ENCODE measurements around the gene ZNF296.

Gene ZNF296

GRCh38 chr19:45056831-45057230 is 19.4 kb downstream of the ZNF296 start:
- no peak for DNase-seq

- no peak for DNase-seq
Measured at GRCh38 chr19:45051929-45052579, 24.2 kb downstream of the ZNF296 start.

DNA sequence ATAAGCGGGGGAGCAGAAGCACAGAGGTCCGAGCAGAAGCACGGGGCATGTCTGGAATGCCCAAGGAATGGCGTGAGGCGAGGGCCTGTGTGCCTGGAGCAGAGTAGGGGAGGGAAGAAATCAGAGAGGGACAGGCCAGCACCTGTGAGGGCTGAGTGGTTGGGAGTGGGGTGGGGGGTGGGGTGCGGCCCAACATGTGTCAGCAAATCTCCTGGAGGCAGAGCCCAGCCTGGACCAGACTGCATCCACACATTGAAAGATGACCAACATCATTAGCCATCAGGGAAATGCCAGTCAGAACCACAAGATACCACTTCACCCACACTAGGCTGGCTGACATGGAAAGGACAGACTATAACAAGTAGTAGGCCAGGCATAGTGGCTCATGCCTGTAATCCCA is 26.2 kb downstream of the ZNF296 start:
- DNase-seq: no peak

DNA sequence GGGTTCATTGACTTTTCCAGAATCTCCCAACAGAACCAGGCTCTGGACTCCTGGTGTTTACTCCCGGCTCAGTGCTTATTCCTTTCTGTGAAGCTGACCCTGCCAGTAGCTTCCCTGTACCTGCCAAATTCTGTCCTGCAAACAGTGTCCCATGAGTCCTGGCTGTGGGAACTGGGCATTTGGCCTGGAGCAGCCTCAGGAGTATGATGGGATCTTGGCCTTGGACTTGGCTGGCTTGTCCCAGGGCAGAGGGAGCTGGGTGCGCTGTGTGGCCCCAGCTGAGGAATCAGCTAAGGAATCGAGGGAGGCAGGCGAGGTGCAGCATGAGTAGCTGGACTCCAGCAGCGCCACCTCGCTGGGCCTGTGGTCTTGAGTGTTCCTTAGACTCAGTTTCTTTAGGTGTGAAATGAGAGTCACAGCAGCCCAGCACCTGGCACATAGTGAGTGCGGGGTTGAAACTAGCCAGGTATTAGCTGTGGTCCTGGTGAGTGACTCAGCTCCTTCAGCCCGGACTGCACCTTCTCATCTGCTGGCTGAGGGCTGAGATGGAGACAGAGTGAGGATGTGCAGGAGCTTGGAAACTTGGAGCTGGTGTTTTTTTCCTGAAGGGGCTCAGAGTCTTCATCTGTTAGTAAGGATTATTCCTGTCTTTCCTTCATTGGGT is 27.1 kb downstream of the ZNF296 start:
- no peak for DNase-seq

DNA sequence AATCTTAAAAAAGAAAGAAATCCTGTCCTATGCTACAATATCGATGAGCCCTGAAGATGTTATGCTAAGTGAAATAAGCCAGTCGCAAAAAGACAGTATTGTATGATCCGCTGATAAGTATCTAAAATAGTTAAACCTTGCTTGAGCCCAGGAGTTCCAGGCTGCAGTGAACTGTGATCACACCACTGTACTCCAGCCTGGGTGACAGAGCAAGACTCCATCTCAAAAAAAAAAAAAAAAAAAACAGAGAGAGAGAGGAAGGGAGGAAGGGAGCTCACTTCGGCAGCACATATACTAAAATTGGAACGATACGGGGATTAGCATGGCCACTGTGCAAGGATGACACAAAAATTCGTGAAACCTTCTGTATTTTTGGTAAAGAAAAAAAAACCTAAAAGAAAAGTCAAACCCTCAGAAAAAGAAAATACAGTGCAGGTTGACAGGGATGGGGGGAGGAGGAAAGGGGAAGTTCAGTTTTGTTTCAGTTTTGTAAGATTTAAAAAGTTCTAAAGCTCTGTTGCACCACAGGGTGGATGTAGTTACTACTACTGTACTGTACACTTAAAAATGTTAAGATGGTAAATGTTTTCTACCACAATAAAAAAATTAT is 29.0 kb downstream of the ZNF296 start:
- DNase-seq: no peak

- no peak for DNase-seq
Measured at GRCh38 chr19:45046355-45046754, 29.9 kb downstream of the ZNF296 start.

DNA sequence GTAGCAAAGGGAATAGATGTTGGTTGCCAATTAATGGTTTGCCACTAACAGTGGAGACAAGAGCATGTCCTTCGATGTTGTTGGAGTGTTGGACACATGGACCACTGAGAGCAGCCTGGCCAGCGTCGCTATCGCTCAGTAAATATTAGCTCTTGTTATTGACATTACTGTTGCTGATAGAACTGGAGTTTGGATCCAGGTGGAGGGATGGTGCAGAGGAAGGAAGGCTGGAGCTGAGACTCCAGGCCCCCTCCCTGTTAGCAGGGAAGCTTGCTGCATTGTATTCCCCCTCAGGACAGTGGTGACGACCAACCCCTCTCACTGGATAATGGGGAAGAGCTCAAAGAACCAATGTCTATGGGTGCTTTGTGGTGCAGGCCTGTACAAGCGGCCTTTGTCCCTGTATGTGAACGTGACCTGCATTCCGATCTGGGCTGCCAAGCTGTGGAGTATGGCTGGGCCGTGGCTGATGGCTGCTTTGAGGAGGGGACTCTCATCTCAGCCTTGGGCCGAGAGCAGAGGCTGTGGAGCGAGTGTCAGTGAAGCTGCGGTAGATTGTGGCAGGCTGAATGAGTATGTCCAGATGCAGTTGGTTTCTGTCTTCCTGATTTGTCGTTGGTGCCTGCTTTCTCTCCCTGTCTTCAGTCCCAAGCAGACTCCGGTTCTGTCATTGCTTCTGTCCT is 30.5 kb downstream of the ZNF296 start:
- no peak for DNase-seq

- no peak for DNase-seq
Measured at GRCh38 chr19:45041125-45041524, 35.2 kb downstream of the ZNF296 start.

DNA sequence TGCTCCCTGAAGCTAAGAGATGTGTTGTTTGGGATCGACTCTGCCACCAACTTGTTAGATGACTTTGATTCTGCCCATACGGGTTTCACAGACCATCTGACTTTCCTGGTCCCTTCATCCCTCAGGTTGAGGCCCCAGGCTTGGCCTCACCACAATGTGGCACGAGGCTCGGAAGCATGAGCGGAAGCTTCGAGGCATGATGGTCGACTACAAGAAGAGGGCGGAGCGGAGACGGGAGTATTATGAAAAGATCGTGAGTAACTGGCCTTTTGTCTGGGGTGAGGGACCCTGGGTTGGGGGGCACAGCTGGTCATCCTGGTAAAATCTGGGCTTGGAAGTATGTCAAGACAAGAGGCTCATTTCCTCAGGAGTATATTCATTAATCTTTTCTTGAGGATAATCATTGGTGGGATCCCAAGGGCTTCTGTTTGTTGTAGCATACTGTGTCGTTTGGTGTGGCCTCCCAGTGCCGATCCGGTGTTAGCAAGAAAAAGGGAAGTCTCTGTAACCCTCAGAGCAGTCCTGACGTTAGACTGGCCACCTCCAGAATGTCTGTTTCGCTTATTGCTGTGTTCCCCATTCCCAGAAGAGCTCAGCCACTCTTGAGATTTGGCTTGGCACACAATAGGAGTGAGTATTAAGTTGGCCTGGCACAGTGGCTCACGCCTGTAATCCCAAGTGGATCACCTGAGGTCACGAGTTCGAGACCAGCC is 36.1 kb downstream of the ZNF296 start:
- DNase-seq: no peak

DNA sequence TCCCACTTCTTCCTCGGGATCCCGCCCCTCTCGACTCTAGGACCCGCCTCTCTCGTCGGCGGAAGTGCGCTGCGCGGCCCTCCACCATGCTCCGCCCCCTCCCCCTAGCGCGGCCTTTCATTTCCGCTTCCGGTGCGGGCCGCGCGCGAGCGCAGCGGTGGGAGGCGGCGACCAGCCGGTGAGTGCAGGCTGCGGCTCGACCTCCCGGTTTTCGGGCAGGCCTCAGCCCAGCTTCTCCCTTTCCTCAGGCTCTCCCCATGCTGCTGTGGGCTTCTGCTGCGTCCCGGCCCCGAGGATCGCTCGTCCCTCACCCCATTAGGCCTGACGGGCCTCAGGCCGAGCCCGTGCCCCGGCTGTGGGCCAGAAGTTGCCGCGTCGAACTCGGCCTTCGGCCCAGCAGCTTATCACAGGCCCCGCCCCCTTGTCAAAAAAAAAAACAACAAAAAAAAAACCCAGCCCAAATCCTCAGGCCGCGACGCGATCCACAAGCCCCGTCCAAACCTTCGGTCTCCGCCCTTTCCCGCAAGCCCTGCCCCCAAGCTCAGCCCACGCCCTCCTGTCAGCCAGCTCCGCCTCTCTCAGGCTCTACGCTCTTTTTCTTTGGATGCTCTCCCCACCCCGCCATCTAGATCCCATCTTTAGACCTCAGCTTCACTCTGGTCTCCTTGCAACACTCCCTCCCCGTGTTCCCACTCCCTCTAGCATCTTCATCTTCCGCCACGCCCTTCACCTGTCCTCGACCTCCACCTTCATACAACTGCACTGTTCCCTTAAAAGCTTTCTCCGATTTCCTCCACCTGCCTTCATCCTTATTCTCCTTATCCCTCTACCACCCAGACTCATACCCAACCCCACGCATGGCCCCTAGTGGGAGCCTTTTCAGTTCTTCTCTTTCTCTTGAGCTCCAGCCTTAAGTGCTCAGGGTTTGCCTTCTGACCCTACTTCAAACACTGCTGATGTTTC is 37.1 kb downstream of the ZNF296 start, which contains the start of gene CLASRP:
Gene CLASRP, plus strand, starts transcription at position 115 of the 963 bp plus-strand sequence. CDS start 1,168 bp downstream, outside the sequence.
- DNase-seq: peak; percentile 71 to 87 (median 82)

- no peak for DNase-seq
Measured at GRCh38 chr19:45037393-45038169, 38.7 kb downstream of the ZNF296 start.

- DNase-seq: no peak
Measured at GRCh38 chr19:45035755-45036154, 40.5 kb downstream of the ZNF296 start.

DNA sequence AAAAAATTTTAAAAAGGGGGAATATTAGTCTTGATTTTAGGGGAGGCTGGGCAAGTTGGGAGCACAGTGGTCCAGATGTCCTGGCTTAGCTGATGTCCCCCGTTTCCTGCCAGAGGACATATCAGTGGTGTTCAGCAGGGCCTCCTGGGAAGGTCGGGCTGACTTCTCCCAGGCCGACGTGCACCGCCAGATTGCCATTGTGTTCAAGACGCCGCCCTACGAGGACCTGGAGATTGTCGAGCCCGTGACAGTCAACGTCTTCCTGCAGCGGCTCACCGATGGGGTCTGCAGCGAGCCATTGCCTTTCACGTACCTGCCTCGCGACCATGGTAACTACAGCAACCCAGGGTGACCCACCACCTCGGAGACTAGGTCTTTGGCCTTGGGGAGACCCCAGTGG is 43.9 kb downstream of the ZNF296 start:
- DNase-seq: no peak

- no peak for DNase-seq
Measured at GRCh38 chr19:45030825-45031224, 45.5 kb downstream of the ZNF296 start.

DNA sequence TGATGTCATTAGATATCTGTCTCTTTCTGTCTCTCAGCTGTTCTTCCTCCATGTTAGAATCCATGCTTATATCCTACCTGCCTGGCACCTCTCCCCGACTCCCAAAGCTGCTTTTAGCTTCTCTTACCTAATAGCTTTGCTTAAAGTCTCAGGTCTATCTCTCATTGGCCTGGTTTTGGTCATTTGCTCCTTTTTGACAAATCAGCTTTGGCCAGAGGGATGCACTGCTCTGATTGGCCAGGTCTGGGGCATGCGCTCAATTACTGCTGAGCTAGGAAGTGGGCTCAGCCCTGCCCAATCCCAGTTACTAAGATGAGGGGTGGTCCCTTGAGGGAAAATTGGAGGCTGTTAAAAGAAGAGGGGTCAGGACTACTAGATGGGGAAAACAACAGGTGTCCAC is 48.9 kb downstream of the ZNF296 start:
- DNase-seq: no peak

DNA sequence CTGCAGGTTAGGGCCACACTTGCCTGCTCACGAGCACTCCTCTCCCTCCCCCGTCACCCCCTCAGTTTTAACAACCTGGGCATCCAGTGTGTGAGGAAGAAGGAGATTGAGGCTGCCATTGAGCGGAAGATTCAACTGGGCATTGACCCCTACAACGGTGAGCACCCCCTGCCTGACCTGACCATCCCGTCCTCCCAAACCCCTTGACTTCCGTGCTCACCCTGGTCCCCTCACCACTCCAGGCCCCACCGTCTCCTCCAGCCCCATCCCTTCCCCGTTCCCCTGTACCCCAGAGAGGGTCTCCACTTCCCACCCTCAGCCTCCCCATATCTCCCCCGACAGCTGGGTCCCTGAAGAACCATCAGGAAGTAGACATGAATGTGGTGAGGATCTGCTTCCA is 51.0 kb downstream of the ZNF296 start:
- no peak for DNase-seq

DNA sequence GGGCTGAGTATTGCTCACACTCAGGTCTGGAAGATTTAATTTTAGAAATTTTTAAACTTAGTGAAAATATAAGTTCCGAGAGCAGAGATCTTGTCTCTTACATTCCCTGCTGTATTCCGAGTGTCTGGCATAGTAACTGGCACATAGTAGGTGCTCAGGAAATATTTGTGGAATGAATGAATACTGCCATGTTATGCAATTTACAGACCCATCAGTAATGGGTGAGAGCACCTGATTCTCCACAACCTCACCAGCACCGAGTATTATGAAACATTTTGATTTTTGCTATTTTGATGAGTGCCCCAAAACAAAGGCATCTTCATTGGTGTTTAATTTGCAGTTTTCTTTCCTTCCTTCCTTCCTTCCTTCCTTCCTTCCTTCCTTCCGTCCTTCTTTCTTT is 53.2 kb downstream of the ZNF296 start:
- no peak for DNase-seq

DNA sequence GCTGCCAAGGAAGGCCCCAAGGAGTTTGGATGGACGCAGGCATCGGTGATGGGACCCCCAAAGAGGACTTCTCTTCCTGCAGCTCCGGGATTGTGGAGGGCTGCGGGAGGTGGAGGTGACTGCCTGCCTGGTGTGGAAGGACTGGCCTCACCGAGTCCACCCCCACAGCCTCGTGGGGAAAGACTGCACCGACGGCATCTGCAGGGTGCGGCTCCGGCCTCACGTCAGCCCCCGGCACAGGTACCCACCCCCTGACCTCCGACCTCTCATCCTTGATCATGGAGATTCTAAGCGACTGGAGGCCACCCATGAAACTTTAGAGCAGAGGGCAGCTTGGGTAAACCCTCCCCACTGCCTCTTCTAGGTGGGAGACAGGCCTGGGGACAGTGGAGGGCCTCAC is 54.3 kb downstream of the ZNF296 start:
- no peak for DNase-seq

Measured in stimulated activated naive CD4-positive, alpha-beta T cell (primary cell).